HepG2 (cell line): ENCODE results near the gene SPATC1L. TPM values are rescaled to one million over a fixed set of nuclear protein-coding genes. Genes with fewer than 3 reads are reported as not detected.
"Not testable (repeated sequence)": the region's sequence is repeated elsewhere in the genome, so short reads cannot be mapped to it uniquely, and the experiment has no call there.

ENCODE experiments used
- ATAC-seq: fragments of 200-7000 bp; cut with Tn5 transposase; 3 replicates; pipeline ENCODE4 v1.9.1; 2020; ENCODE audit warnings: mild to moderate bottlenecking, moderate library complexity
- BruUV-seq: library from RNA; stranded (reverse); fragments of 400-500 nt; replicated peaks from 2 replicates; lab custom pipeline; 2021; lab: Mats Ljungman, UMichigan
- CTCF ChIA-PET: fragments of 300-600 bp; formaldehyde crosslinking; extraction: SDS; loops from one replicate; lab custom pipeline; 2021; ENCODE audit warnings: low total read pairs, inconsistent platforms, low intra/inter-chr PET ratio; lab: Yijun Ruan, JAX
- POLR2A ChIA-PET: fragments of 350-600 bp; sonication (Branson Sonifier 250); formaldehyde crosslinking; loops from one replicate; lab custom pipeline; 2020; ENCODE audit warnings: antibody characterized with exemption, inconsistent platforms; lab: Yijun Ruan, JAX
- DNase-seq: peaks from one replicate; pipeline ENCODE4 v3.0.0-alpha.2; 2015; ENCODE audit warnings: low spot score
- FAIRE-seq: peaks from 3 replicates; lab custom pipeline; 2011; peaks lifted over from hg19 to GRCh38; lab: Jason Lieb, UNC
- H2AFZ ChIP-seq: one replicate; pipeline ENCODE4 v1.6.1; 2011; ENCODE audit warnings: low read length, inconsistent platforms
- H3K27ac ChIP-seq: fragments of 300-600 bp; 3 replicates; pipeline ENCODE4 v1.8.0; 2011; ENCODE audit warnings: mixed run types, mild to moderate bottlenecking, mixed read lengths, low read length, inconsistent platforms; ENCODE audit not compliant: insufficient read depth; ENCODE audit errors: extremely low read length
- H3K27me3 ChIP-seq, 2 experiments: fragments of 200-600 bp in 1 of 2; 2 replicates in 1 of 2; 3 replicates in 1 of 2; pipeline versions ENCODE4 v1.6.0 to v1.8.0; 2011; ENCODE audit warnings: low read length in 2 of 2, mild to moderate bottlenecking in 2 of 2, moderate library complexity in 2 of 2, inconsistent platforms in 1 of 2; ENCODE audit not compliant: insufficient read depth in 2 of 2, control insufficient read depth in 1 of 2
- H3K36me3 ChIP-seq, 2 experiments: fragments of 200-600 bp in 1 of 2; replicated peaks in 1 of 2; 2 replicates in 1 of 2; 3 replicates in 1 of 2; pipeline versions ENCODE4 v1.5.1 to v1.8.0; 2011; ENCODE audit warnings: low read length in 2 of 2, inconsistent platforms in 1 of 2; ENCODE audit not compliant: insufficient read depth in 2 of 2, control insufficient read depth in 1 of 2
- H3K4me1 ChIP-seq: 2 replicates; pipeline ENCODE4 v1.5.1; 2012; ENCODE audit warnings: low read length, inconsistent platforms; ENCODE audit not compliant: insufficient read depth
- H3K4me2 ChIP-seq: 2 replicates; pipeline ENCODE4 v1.6.0; 2011; ENCODE audit warnings: low read depth, low read length, inconsistent platforms
- H3K4me3 ChIP-seq, 3 experiments: fragments of 200-600 bp in 1 of 3; sonication (generic), shearing (Covaris generic) in 1 of 3; replicated peaks in 1 of 3; 2 replicates each; pipeline ENCODE4 v1.5.1; 2011 to 2016; ENCODE audit warnings: low read length in 3 of 3, inconsistent platforms in 2 of 3, low read depth in 2 of 3, mild to moderate bottlenecking in 2 of 3, control low read depth in 1 of 3, mixed read lengths in 1 of 3; ENCODE audit not compliant: insufficient read depth in 1 of 3
- H3K79me2 ChIP-seq: one replicate; pipeline ENCODE4 v1.6.1; 2011; ENCODE audit warnings: low read length, inconsistent platforms; ENCODE audit not compliant: insufficient read depth
- H3K9ac ChIP-seq: 2 replicates; pipeline ENCODE4 v1.6.0; 2011; ENCODE audit warnings: mild to moderate bottlenecking, low read depth, low read length, inconsistent platforms; ENCODE audit not compliant: insufficient read depth
- H3K9me3 ChIP-seq: 2 replicates; pipeline ENCODE4 v1.5.1; 2012; ENCODE audit warnings: mild to moderate bottlenecking, low read length
- H4K20me1 ChIP-seq: 2 replicates; pipeline ENCODE4 v1.6.0; 2011; ENCODE audit warnings: inconsistent platforms, mild to moderate bottlenecking, low read length, moderate library complexity; ENCODE audit not compliant: insufficient read depth
- DMAP1 ChIP-seq: IDR thresholded peaks from 2 replicates; pipeline ENCODE4 v1.6.1; 2016
- NCOA2 ChIP-seq: sonication (generic); formaldehyde crosslinking; IDR thresholded peaks from 2 replicates; pipeline ENCODE4 v1.8.0; 2022; ENCODE audit warnings: inconsistent platforms
- NCOA5 ChIP-seq: sonication (generic); formaldehyde crosslinking; IDR thresholded peaks from 2 replicates; pipeline ENCODE4 v1.4.0; 2020; ENCODE audit warnings: missing genetic modification reagents
- SMAD9 ChIP-seq: sonication (generic); formaldehyde crosslinking; IDR thresholded peaks from 2 replicates; pipeline ENCODE4 v1.5.1; 2020; ENCODE audit warnings: mild to moderate bottlenecking, missing genetic modification reagents
- ZBED4 ChIP-seq: sonication (generic); formaldehyde crosslinking; IDR thresholded peaks from 2 replicates; pipeline ENCODE4 v1.4.0; 2020; ENCODE audit warnings: missing genetic modification reagents, borderline replicate concordance
- ZBTB1 ChIP-seq: sonication (generic); formaldehyde crosslinking; IDR thresholded peaks from 2 replicates; pipeline ENCODE4 v1.4.0; 2020; ENCODE audit warnings: missing genetic modification reagents, borderline replicate concordance
- ZBTB21 ChIP-seq: sonication (generic); formaldehyde crosslinking; IDR thresholded peaks from 2 replicates; pipeline ENCODE4 v1.4.0; 2020; ENCODE audit warnings: missing genetic modification reagents
- ZNF12 ChIP-seq: sonication (generic); formaldehyde crosslinking; IDR thresholded peaks from 2 replicates; pipeline ENCODE4 v1.5.0; 2020; ENCODE audit warnings: missing genetic modification reagents
- ZNF800 ChIP-seq: sonication (generic); formaldehyde crosslinking; IDR thresholded peaks from 2 replicates; pipeline ENCODE4 v1.4.0; 2020; ENCODE audit warnings: missing genetic modification reagents
- WGBS: methylation state at CpG from one replicate; pipeline ENCODE4 v1.1.6; 2017; ENCODE audit warnings: low lambda C conversion rate; 5-methylcytosine and 5-hydroxymethylcytosine counted together
- in situ Hi-C: cut with HindIII; loops from 2 replicates; pipeline ENCODE4 v1.10.0; 2017; ENCODE audit warnings: low pct_unique_long_range_greater_than_20kb; ENCODE audit not compliant: extremely low pct_ligation_motif_present
- intact Hi-C: fragments of 100-400 bp; cut with micrococcal nuclease; formaldehyde crosslinking; loops from one replicate; pipeline ENCODE4 v1.10.0; 2022; ENCODE audit not compliant: unreplicated experiment
- polyA plus RNA-seq, 8 experiments: library from polyadenylated mRNA; depleted of rRNA in 3 of 8; stranded (reverse) in 7 of 8; unstranded in 1 of 8; fragments of >200 nt; fragmentation: Illumina TruSeq in 4 of 8; extraction: Trizol in 4 of 8; gene quantifications; 2 replicates each; pipeline versions ENCODE4 v1.2.1 to v1.2.3, GENCODE V29; 2011 to 2016; ENCODE audit warnings: low read depth in 4 of 8, missing spikeins in 1 of 8, mixed read lengths in 1 of 8; ENCODE audit not compliant: insufficient read depth in 1 of 8
- total RNA-seq, 5 experiments: library from RNA; depleted of rRNA; stranded (reverse); fragments of >200 nt; fragmentation: Illumina TruSeq; extraction: Trizol; gene quantifications; 2 replicates each; pipeline ENCODE4 v1.2.3, GENCODE V29; 2016; ENCODE audit warnings: low read depth in 1 of 5

The SPATC1L gene
- total and polyA plus RNA-seq, 2 of the 13 experiments (the other 11 are each of a cell fraction or from before 2014, with no cell fraction given), result 1.4 to 3.3 TPM

- H3K4me3 ChIP-seq, result no peak overlapping the region
- H3K4me1 ChIP-seq, result no peaks in the 10 kb centered on the region
- H4K20me1 ChIP-seq, result no peaks in the 10 kb centered on the region
- DNase-seq (no peak), FAIRE-seq (no peak), ATAC-seq (no peak)
- TF ChIP-seq ZNF12 (CRISPR knock-in tag) (no peak), ZNF800 (CRISPR knock-in tag) (no peak), ZBED4 (CRISPR knock-in tag) (no peak), ZBTB21 (no peak), NCOA2 (CRISPR knock-in tag) (no peak), NCOA5 (CRISPR knock-in tag) (no peak), ZBTB1 (CRISPR knock-in tag) (no peak), DMAP1 (CRISPR knock-in tag) (no peak), SMAD9 (no peak)
- H2AFZ ChIP-seq, result no peak overlapping the region
- no peaks in the 10 kb centered on the region for H3K36me3 ChIP-seq
- H3K4me2 ChIP-seq, result no peak overlapping the region
- POLR2A ChIA-PET, result no interaction called here
- no peaks in the 10 kb centered on the region for H3K9me3 ChIP-seq
- CTCF ChIA-PET, result no interaction called here
- H3K27me3 ChIP-seq, result no peaks in the 10 kb centered on the region; a peak in 1 of 5 replicates
- 41% methylated on average over 2 of the region's 2 CpGs for WGBS
- no peak overlapping the region for H3K27ac ChIP-seq
- no peaks in the 10 kb centered on the region for H3K79me2 ChIP-seq
- BruUV-seq, result no TSS peak
- in situ Hi-C loops (no loop called here), intact Hi-C loops (no loop called here)
- H3K9ac ChIP-seq, result no peak overlapping the region
Measured at GRCh38 chr21:46171585-46171984, 12.7 kb downstream of the SPATC1L start.

GRCh38 chr21:46170436-46171193 lies 13.6 kb downstream of the SPATC1L start:
- H3K27ac ChIP-seq, H3K4me3 ChIP-seq, intact Hi-C loops, H3K9ac ChIP-seq, CTCF ChIA-PET, H3K27me3 ChIP-seq, H3K79me2 ChIP-seq, FAIRE-seq, H3K9me3 ChIP-seq, BruUV-seq, H3K4me2 ChIP-seq, in situ Hi-C loops, DNase-seq, H3K36me3 ChIP-seq, H3K4me1 ChIP-seq, ATAC-seq, H2AFZ ChIP-seq, H4K20me1 ChIP-seq, POLR2A ChIA-PET: not testable (repeated sequence)
- 67% methylated on average over 1 of the region's 1 CpG for WGBS
